ENCODE data around the gene DES.
"Not testable (repeated sequence)": the region's sequence is repeated elsewhere in the genome, so short reads cannot be mapped to it uniquely, and the experiment has no call there.

The DES gene

GRCh38 chr2:219388121-219388906 lies 29.9 kb upstream of the DES start:
- Histone ChIP-seq H3K18ac (ENCODE audit: low read length) (peak overlapping the region; percentile 66), H3K36me3 (replicated peaks in 1 of 2; ENCODE audit: control insufficient read depth in 2 of 2, insufficient read depth in 2 of 2, low read length in 2 of 2) (peaks cover 12 to 30% of the 10 kb centered on the region in 2 donors), H2BK15ac (ENCODE audit: low read length) (no peak overlapping the region), H3K27ac (replicated peaks; ENCODE audit: low read length) (peak overlapping the region; percentile 17), H3K23ac (ENCODE audit: low read depth, low read length, poor library complexity) (peak overlapping the region; percentile 45), H2BK12ac (ENCODE audit: low read length) (no peak overlapping the region), H3K27me3 (ENCODE audit: control insufficient read depth in 3 of 3, insufficient read depth in 3 of 3, low read depth in 1 of 3, low read length in 3 of 3) (no peaks in the 10 kb centered on the region), H2AK5ac (ENCODE audit: low read depth, low read length) (no peak overlapping the region), H2AFZ (ENCODE audit: low read length) (peak overlapping the region; percentile 95), H3K4ac (ENCODE audit: low read length) (no peak overlapping the region), H3K79me1 (ENCODE audit: low read depth, low read length) (no peaks in the 10 kb centered on the region), H3K4me1 (ENCODE audit: control insufficient read depth in 2 of 2, insufficient read depth in 1 of 2, low read depth in 1 of 2, low read length in 2 of 2) (peaks cover 5 to 8% of the 10 kb centered on the region in 2 donors), H2BK120ac (ENCODE audit: low read depth, low read length) (no peak overlapping the region), H3K9ac (ENCODE audit: low read depth, low read length, poor library complexity) (no peak overlapping the region), H3K9me3 (replicated peaks in 1 of 2; ENCODE audit: control insufficient read depth in 2 of 2, insufficient read depth in 1 of 2, low read depth in 1 of 2, low read length in 2 of 2) (no peaks in the 10 kb centered on the region), H3K14ac (ENCODE audit: low read length) (no peak overlapping the region), H4K91ac (ENCODE audit: low read depth, low read length, poor library complexity) (no peak overlapping the region), H2BK5ac (ENCODE audit: low read length) (no peak overlapping the region), H3K4me3 (ENCODE audit: low read length in 2 of 2) (peak overlapping the region; percentile 41 to 84), H4K8ac (ENCODE audit: low read depth, low read length) (no peak overlapping the region), H3K4me2 (ENCODE audit: insufficient read depth, low read length, poor library complexity, severe bottlenecking) (peak overlapping the region; percentile 69)
- WGBS, 2 donors (ENCODE audit: extremely low coverage in 2 of 2, insufficient read length in 2 of 2, insufficient replicate concordance in 1 of 2): no CpG with 5 or more reads among the region's 78 CpGs
- DNase-seq (ENCODE audit: low spot score): peak; percentile 91

GRCh38 chr2:219388907-219389156 lies 29.3 kb upstream of the DES start:
- H3K4ac ChIP-seq (ENCODE audit: low read length): no peak overlapping the region
- H3K9me3 ChIP-seq (replicated peaks in 1 of 2; ENCODE audit: control insufficient read depth in 2 of 2, insufficient read depth in 1 of 2, low read depth in 1 of 2, low read length in 2 of 2): no peaks in the 10 kb centered on the region
- H3K79me1 ChIP-seq (ENCODE audit: low read depth, low read length): no peaks in the 10 kb centered on the region
- peaks cover 0 to 3% (median 0%) of the 10 kb centered on the region in 3 experiments for H3K27me3 ChIP-seq (ENCODE audit: control insufficient read depth in 3 of 3, insufficient read depth in 3 of 3, low read depth in 1 of 3, low read length in 3 of 3)
- no peak overlapping the region for H3K14ac ChIP-seq (ENCODE audit: low read length)
- no peak for DNase-seq (ENCODE audit: low spot score)
- H3K4me2 ChIP-seq (ENCODE audit: insufficient read depth, low read length, poor library complexity, severe bottlenecking): peak overlapping the region; percentile 69
- H3K23ac ChIP-seq (ENCODE audit: low read depth, low read length, poor library complexity): no peak overlapping the region
- no peak overlapping the region for H4K91ac ChIP-seq (ENCODE audit: low read depth, low read length, poor library complexity)
- H2BK12ac ChIP-seq (ENCODE audit: low read length): no peak overlapping the region
- H3K4me3 ChIP-seq (ENCODE audit: low read length in 2 of 2): peak overlapping the region; percentile 41 to 84
- H2BK120ac ChIP-seq (ENCODE audit: low read depth, low read length): no peak overlapping the region
- H4K8ac ChIP-seq (ENCODE audit: low read depth, low read length): no peak overlapping the region
- no peak overlapping the region for H2AK5ac ChIP-seq (ENCODE audit: low read depth, low read length)
- H2BK15ac ChIP-seq (ENCODE audit: low read length): no peak overlapping the region
- H3K9ac ChIP-seq (ENCODE audit: low read depth, low read length, poor library complexity): no peak overlapping the region
- H3K18ac ChIP-seq (ENCODE audit: low read length): no peak overlapping the region
- peak overlapping the region; percentile 17 for H3K27ac ChIP-seq (replicated peaks; ENCODE audit: low read length)
- H3K36me3 ChIP-seq (replicated peaks in 1 of 2; ENCODE audit: control insufficient read depth in 2 of 2, insufficient read depth in 2 of 2, low read length in 2 of 2): peaks cover 12 to 25% of the 10 kb centered on the region in 2 donors
- peaks cover 5 to 8% of the 10 kb centered on the region in 2 donors for H3K4me1 ChIP-seq (ENCODE audit: control insufficient read depth in 2 of 2, insufficient read depth in 1 of 2, low read depth in 1 of 2, low read length in 2 of 2)
- H2BK5ac ChIP-seq (ENCODE audit: low read length): no peak overlapping the region
- peak overlapping the region; percentile 95 for H2AFZ ChIP-seq (ENCODE audit: low read length)
- WGBS, 2 donors (ENCODE audit: extremely low coverage in 2 of 2, insufficient read length in 2 of 2, insufficient replicate concordance in 1 of 2): no CpG with 5 or more reads among the region's 6 CpGs

- no CpG with 5 or more reads among the region's 9 CpGs for WGBS, 2 donors (ENCODE audit: extremely low coverage in 2 of 2, insufficient read length in 2 of 2, insufficient replicate concordance in 1 of 2)
- no peak overlapping the region for H3K4ac ChIP-seq (ENCODE audit: low read length)
- H3K27ac ChIP-seq (replicated peaks; ENCODE audit: low read length): no peak overlapping the region
- H3K27me3 ChIP-seq (ENCODE audit: control insufficient read depth in 3 of 3, insufficient read depth in 3 of 3, low read depth in 1 of 3, low read length in 3 of 3): peaks cover 0 to 11% (median 0%) of the 10 kb centered on the region in 3 experiments
- no peak overlapping the region for H3K4me2 ChIP-seq (ENCODE audit: insufficient read depth, low read length, poor library complexity, severe bottlenecking)
- H3K36me3 ChIP-seq (replicated peaks in 1 of 2; ENCODE audit: control insufficient read depth in 2 of 2, insufficient read depth in 2 of 2, low read length in 2 of 2): no peaks in the 10 kb centered on the region
- H3K14ac ChIP-seq (ENCODE audit: low read length): no peak overlapping the region
- H3K79me1 ChIP-seq (ENCODE audit: low read depth, low read length): no peaks in the 10 kb centered on the region
- H3K9ac ChIP-seq (ENCODE audit: low read depth, low read length, poor library complexity): no peak overlapping the region
- no peak overlapping the region for H4K91ac ChIP-seq (ENCODE audit: low read depth, low read length, poor library complexity)
- no peak overlapping the region for H2BK5ac ChIP-seq (ENCODE audit: low read length)
- H3K9me3 ChIP-seq (replicated peaks in 1 of 2; ENCODE audit: control insufficient read depth in 2 of 2, insufficient read depth in 1 of 2, low read depth in 1 of 2, low read length in 2 of 2): no peaks in the 10 kb centered on the region
- H3K4me1 ChIP-seq (ENCODE audit: control insufficient read depth in 2 of 2, insufficient read depth in 1 of 2, low read depth in 1 of 2, low read length in 2 of 2): no peaks in the 10 kb centered on the region
- H2AK5ac ChIP-seq (ENCODE audit: low read depth, low read length): no peak overlapping the region
- H3K18ac ChIP-seq (ENCODE audit: low read length): no peak overlapping the region
- H2AFZ ChIP-seq (ENCODE audit: low read length): no peak overlapping the region
- DNase-seq (ENCODE audit: low spot score): no peak
- no peak overlapping the region for H2BK120ac ChIP-seq (ENCODE audit: low read depth, low read length)
- H3K23ac ChIP-seq (ENCODE audit: low read depth, low read length, poor library complexity): no peak overlapping the region
- H2BK15ac ChIP-seq (ENCODE audit: low read length): no peak overlapping the region
- H2BK12ac ChIP-seq (ENCODE audit: low read length): no peak overlapping the region
- H4K8ac ChIP-seq (ENCODE audit: low read depth, low read length): no peak overlapping the region
- no peak overlapping the region for H3K4me3 ChIP-seq (ENCODE audit: low read length in 2 of 2)
Measured at GRCh38 chr2:219392754-219393153, 25.4 kb upstream of the DES start.

GRCh38 chr2:219395056-219395455 lies 23.1 kb upstream of the DES start:
- WGBS, 2 donors (ENCODE audit: extremely low coverage in 2 of 2, insufficient read length in 2 of 2, insufficient replicate concordance in 1 of 2): no CpG with 5 or more reads among the region's 9 CpGs
- not testable (repeated sequence) for H3K18ac ChIP-seq (ENCODE audit: low read length); H3K79me1 ChIP-seq (ENCODE audit: low read depth, low read length); H2AK5ac ChIP-seq (ENCODE audit: low read depth, low read length); H3K4me1 ChIP-seq (ENCODE audit: control insufficient read depth in 2 of 2, insufficient read depth in 1 of 2, low read depth in 1 of 2, low read length in 2 of 2); H4K8ac ChIP-seq (ENCODE audit: low read depth, low read length); H2BK15ac ChIP-seq (ENCODE audit: low read length); H3K9me3 ChIP-seq (replicated peaks in 1 of 2; ENCODE audit: control insufficient read depth in 2 of 2, insufficient read depth in 1 of 2, low read depth in 1 of 2, low read length in 2 of 2); H3K4ac ChIP-seq (ENCODE audit: low read length); H4K91ac ChIP-seq (ENCODE audit: low read depth, low read length, poor library complexity); H3K27ac ChIP-seq (replicated peaks; ENCODE audit: low read length); H3K23ac ChIP-seq (ENCODE audit: low read depth, low read length, poor library complexity); H2BK120ac ChIP-seq (ENCODE audit: low read depth, low read length); H3K14ac ChIP-seq (ENCODE audit: low read length); H2AFZ ChIP-seq (ENCODE audit: low read length); H3K9ac ChIP-seq (ENCODE audit: low read depth, low read length, poor library complexity); H2BK12ac ChIP-seq (ENCODE audit: low read length); DNase-seq (ENCODE audit: low spot score); H3K4me2 ChIP-seq (ENCODE audit: insufficient read depth, low read length, poor library complexity, severe bottlenecking); H3K36me3 ChIP-seq (replicated peaks in 1 of 2; ENCODE audit: control insufficient read depth in 2 of 2, insufficient read depth in 2 of 2, low read length in 2 of 2); H2BK5ac ChIP-seq (ENCODE audit: low read length); H3K4me3 ChIP-seq (ENCODE audit: low read length in 2 of 2)
- H3K27me3 ChIP-seq (ENCODE audit: control insufficient read depth in 3 of 3, insufficient read depth in 3 of 3, low read depth in 1 of 3, low read length in 3 of 3): peaks cover 0 to 14% (median 0%) of the 10 kb centered on the region in 3 experiments
